ENCODE measurements around the gene ANGPTL1.

DNA sequence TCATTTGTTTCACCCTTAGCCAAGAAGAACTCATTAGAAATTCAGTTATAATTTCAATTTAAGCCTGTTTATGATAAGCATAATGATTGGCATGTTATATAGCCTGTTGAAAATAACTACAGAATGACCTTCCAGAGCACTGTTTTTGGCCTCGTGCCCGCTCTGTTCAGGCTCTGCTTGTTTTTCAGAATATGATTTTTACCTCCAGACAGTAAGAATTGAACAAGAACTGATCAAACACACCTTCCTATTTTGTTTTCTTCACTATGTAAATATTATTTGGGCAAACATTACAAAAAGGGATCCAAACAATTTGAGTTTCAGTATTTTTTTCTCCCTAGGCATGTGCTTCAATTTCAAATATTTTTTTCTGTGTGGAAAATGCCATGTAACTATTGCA is 48.1 kb upstream of the ANGPTL1 start:
- TF ChIP-seq, protein P1, sequence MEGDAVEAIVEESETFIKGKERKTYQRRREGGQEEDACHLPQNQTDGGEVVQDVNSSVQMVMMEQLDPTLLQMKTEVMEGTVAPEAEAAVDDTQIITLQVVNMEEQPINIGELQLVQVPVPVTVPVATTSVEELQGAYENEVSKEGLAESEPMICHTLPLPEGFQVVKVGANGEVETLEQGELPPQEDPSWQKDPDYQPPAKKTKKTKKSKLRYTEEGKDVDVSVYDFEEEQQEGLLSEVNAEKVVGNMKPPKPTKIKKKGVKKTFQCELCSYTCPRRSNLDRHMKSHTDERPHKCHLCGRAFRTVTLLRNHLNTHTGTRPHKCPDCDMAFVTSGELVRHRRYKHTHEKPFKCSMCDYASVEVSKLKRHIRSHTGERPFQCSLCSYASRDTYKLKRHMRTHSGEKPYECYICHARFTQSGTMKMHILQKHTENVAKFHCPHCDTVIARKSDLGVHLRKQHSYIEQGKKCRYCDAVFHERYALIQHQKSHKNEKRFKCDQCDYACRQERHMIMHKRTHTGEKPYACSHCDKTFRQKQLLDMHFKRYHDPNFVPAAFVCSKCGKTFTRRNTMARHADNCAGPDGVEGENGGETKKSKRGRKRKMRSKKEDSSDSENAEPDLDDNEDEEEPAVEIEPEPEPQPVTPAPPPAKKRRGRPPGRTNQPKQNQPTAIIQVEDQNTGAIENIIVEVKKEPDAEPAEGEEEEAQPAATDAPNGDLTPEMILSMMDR (IDR thresholded peaks at IDR 0.05), result no peak
- TF ChIP-seq POLR2A (IDR thresholded peaks at IDR 0.05) (no peak), POLR2AphosphoS5 (IDR thresholded peaks at IDR 0.05) (no peak), EP300 (IDR thresholded peaks at IDR 0.05) (no peak)
